GM12878 (cell line): ENCODE data around the gene TESMIN.

Experiments
- CTCF ChIP-seq, 3 experiments: IDR thresholded peaks in 2 of 3; conservative IDR thresholded peaks in 1 of 3; 2 replicates each; pipeline ENCODE4 v1.5.1; 2011; ENCODE audit warnings: low read depth in 3 of 3, low read length in 3 of 3, mild to moderate bottlenecking in 3 of 3, control low read depth in 2 of 3, moderate library complexity in 2 of 3, inconsistent platforms in 1 of 3, mixed read lengths in 1 of 3; ENCODE audit not compliant: control insufficient read depth in 2 of 3, insufficient read depth in 1 of 3; ENCODE audit errors: extremely low read depth in 1 of 3
- EP300 ChIP-seq, 2 experiments: fragments of 150-350 bp in 1 of 2; IDR thresholded peaks; 2 replicates each; pipeline ENCODE4 v1.6.1; 2011 to 2012; ENCODE audit warnings: low read depth in 2 of 2, low read length in 2 of 2, borderline replicate concordance in 1 of 2, improper control_type of control experiment in 1 of 2, inconsistent platforms in 1 of 2; ENCODE audit not compliant: control insufficient read depth in 1 of 2
- PKNOX1 ChIP-seq: fragments of 450-650 bp; IDR thresholded peaks from 2 replicates; pipeline ENCODE4 v1.6.1; 2016; ENCODE audit warnings: mild to moderate bottlenecking
- SMC3 ChIP-seq: IDR thresholded peaks from 2 replicates; pipeline ENCODE4 v1.6.1; 2011; ENCODE audit warnings: low read length, improper control_type of control experiment, borderline replicate concordance
- SP1 ChIP-seq: IDR thresholded peaks from one replicate; pipeline ENCODE4 v1.6.1; 2011; ENCODE audit warnings: low read depth, low read length
- USF2 ChIP-seq: IDR thresholded peaks from 2 replicates; pipeline ENCODE4 v1.6.1; 2011; ENCODE audit warnings: low read depth, low read length, improper control_type of control experiment, borderline replicate concordance
- YY1 ChIP-seq: IDR thresholded peaks from 2 replicates; pipeline ENCODE4 v1.6.1; 2011; ENCODE audit warnings: low read depth, mild to moderate bottlenecking, low read length

- TF ChIP-seq SP1 = no peak
- TF ChIP-seq YY1 = no peak
- TF ChIP-seq PKNOX1 = no peak
- no peak for TF ChIP-seq EP300 (IDR thresholded peaks at IDR 0.05; ENCODE audit: borderline replicate concordance in 1 of 2, control insufficient read depth in 1 of 2, low read depth in 2 of 2, low read length in 2 of 2)
- TF ChIP-seq USF2 = no peak
- TF ChIP-seq SMC3 = no peak
- TF ChIP-seq CTCF (IDR thresholded peaks at IDR 0.05 in 2 of 3, conservative IDR thresholded peaks at IDR 0.05 in 1 of 3; ENCODE audit: control insufficient read depth in 2 of 3, extremely low read depth in 1 of 3, insufficient read depth in 1 of 3, low read depth in 3 of 3, low read length in 3 of 3) = no peak
These were observed 15.5 kb upstream of the TESMIN start for GRCh38 chr11:68766786-68767185.
